Lung (tissue), 12 donors: ENCODE results near the gene DLST. TPM values are rescaled to one million over a fixed set of nuclear protein-coding genes. Genes with fewer than 3 reads are reported as not detected.
A peak's percentile ranks its signal among the peaks of the same experiment; 100 is the strongest.

Source experiments
- ATAC-seq: fragments of 200-7000 bp; cut with Tn5 transposase; one replicate; pipeline ENCODE4 v1.9.1; 2020; ENCODE audit warnings: moderate number of reproducible peaks; ENCODE audit not compliant: insufficient read depth, low FRiP score
- DNase-seq, 3 donors: peaks; one replicate each; pipeline ENCODE4 v3.0.0-alpha.2; 2013 to 2017
- H3K27ac ChIP-seq, 2 donors: one replicate each; pipeline ENCODE4 v1.5.1; 2013; ENCODE audit warnings: mild to moderate bottlenecking in 2 of 2, moderate library complexity in 2 of 2, control low read depth in 1 of 2, inconsistent platforms in 1 of 2, low read depth in 1 of 2, low read length in 1 of 2
- H3K27me3 ChIP-seq, 3 donors: one replicate each; pipeline ENCODE4 v1.5.1; 2013; ENCODE audit warnings: low read length in 2 of 3; ENCODE audit not compliant: control insufficient read depth in 3 of 3, insufficient read depth in 3 of 3
- H3K36me3 ChIP-seq, 4 donors: one replicate each; pipeline ENCODE4 v1.5.1; 2013; ENCODE audit warnings: low read length in 4 of 4, mild to moderate bottlenecking in 1 of 4, moderate library complexity in 1 of 4; ENCODE audit not compliant: control insufficient read depth in 4 of 4, insufficient read depth in 4 of 4
- H3K4me1 ChIP-seq, 5 donors: one replicate each; pipeline ENCODE4 v1.5.1; 2013; ENCODE audit warnings: low read length in 5 of 5, mild to moderate bottlenecking in 2 of 5, moderate library complexity in 1 of 5; ENCODE audit not compliant: control insufficient read depth in 5 of 5, insufficient read depth in 5 of 5
- H3K4me3 ChIP-seq: one replicate; pipeline ENCODE4 v1.5.1; 2013; ENCODE audit warnings: mild to moderate bottlenecking, control low read depth, moderate library complexity
- H3K9ac ChIP-seq, 2 donors: one replicate each; pipeline ENCODE4 v1.5.1; 2013; ENCODE audit warnings: low read length in 2 of 2, control low read depth in 1 of 2; ENCODE audit not compliant: insufficient read depth in 1 of 2
- H3K9me3 ChIP-seq, 4 donors: one replicate each; pipeline ENCODE4 v1.5.1; 2013; ENCODE audit warnings: low read length in 3 of 4, mild to moderate bottlenecking in 1 of 4, moderate library complexity in 1 of 4; ENCODE audit not compliant: control insufficient read depth in 4 of 4, insufficient read depth in 3 of 4
- CTCF ChIP-seq: IDR thresholded peaks from 2 replicates; pipeline ENCODE4 v1.5.1; 2012; ENCODE audit warnings: mild to moderate bottlenecking; ENCODE audit errors: control extremely low read depth, extremely low read depth
- WGBS, 2 donors: extraction: QIAGEN DNeasy Blood & Tissue Kit; methylation state at CpG; one replicate each; pipeline ENCODE4 v1.1.7; 2013; 5-methylcytosine and 5-hydroxymethylcytosine counted together
- polyA plus RNA-seq, 2 donors: library from polyadenylated mRNA; stranded (reverse); fragments of 200-250 nt; gene quantifications; one replicate each; pipeline ENCODE4 v1.2.1, GENCODE V29; 2013
- total RNA-seq, 2 donors: library from RNA; depleted of rRNA in 1 of 2; stranded (reverse); fragments of >200 nt in 1 of 2; gene quantifications; one replicate each; pipeline ENCODE4 v1.2.1, GENCODE V29; 2014 to 2021
- donor health status: control.
- donor health status: control.
- donor health status: Bipolar disorder and iron deficiency.
- donor health status: healthy.
- donor health status: DM: yes; HTN: yes; CAD: no.

DLST gene
- total and polyA plus RNA-seq, 4 donors = 37.3 to 79.1 (median 69.5) TPM

DNA sequence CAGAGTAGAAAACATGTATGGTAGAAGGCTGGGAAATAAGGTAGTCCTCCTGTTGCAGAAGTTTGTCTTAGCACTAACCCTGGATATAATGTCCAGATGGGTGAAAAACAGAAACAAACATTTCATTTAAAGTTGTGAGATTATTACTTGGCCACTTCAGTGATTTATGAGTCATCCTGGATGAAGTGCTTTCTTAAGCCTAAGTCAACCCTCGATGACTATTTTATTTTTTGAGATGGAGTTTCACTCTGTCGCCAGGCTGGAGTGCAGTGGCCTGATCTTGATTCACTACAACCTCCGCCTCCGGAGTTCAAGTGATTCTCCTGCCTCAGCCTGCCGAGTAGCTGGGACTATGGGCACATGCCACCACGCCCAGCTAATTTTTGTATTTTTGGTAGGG, 10.2 kb downstream of the DLST start:
- WGBS, 2 donors = 65 to 84% methylated on average over 6 of the region's 6 CpGs
- ATAC-seq (peak; percentile 41), DNase-seq (no peak)
- no peaks in the 10 kb centered on the region for H3K9me3 ChIP-seq
- H3K9ac ChIP-seq = no peak overlapping the region
- no peaks in the 10 kb centered on the region for H3K27me3 ChIP-seq
- TF ChIP-seq CTCF = no peak
- H3K4me3 ChIP-seq = no peak overlapping the region
- peaks cover 0 to 7% (median 0%) of the 10 kb centered on the region in 5 donors for H3K4me1 ChIP-seq
- H3K36me3 ChIP-seq = peaks cover 27 to 52% (median 47%) of the 10 kb centered on the region in 4 donors
- H3K27ac ChIP-seq = no peak overlapping the region

DNA sequence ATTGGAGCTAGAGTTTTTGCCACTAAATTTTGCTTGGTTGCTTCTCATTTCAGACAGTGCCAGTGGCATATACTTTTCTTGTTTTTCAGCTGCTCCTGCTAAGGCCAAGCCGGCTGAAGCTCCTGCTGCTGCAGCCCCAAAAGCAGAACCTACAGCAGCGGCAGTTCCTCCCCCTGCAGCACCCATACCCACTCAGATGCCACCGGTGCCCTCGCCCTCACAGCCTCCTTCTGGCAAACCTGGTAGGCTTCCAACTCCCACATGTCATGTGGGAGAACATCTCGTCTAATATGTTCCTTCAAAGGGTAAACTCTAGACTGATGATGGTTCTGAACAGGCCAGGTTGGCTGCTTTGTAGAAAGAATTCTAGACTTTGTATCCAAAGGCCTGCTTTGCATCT, 11.0 kb downstream of the DLST start:
- H3K36me3 ChIP-seq = peaks cover 29 to 61% (median 55%) of the 10 kb centered on the region in 4 donors
- peaks cover 0 to 11% (median 0%) of the 10 kb centered on the region in 5 donors for H3K4me1 ChIP-seq
- WGBS, 2 donors = 53 to 71% methylated on average over 5 of the region's 5 CpGs
- no peak for DNase-seq
- H3K27me3 ChIP-seq = no peaks in the 10 kb centered on the region
- no peak overlapping the region for H3K9ac ChIP-seq
- no peak for ATAC-seq
- no peak overlapping the region for H3K4me3 ChIP-seq
- H3K9me3 ChIP-seq = no peaks in the 10 kb centered on the region
- TF ChIP-seq CTCF = no peak
- peak overlapping the region in 1 of 2 donors; percentile 26 for H3K27ac ChIP-seq

- no peak for ATAC-seq
- 31 to 77% methylated on average over 4 of the region's 4 CpGs for WGBS, 2 donors
These were observed 11.9 kb downstream of the DLST start for GRCh38 chr14:74893614-74894091.

More at GRCh38 chr14:74893614-74894091, 11.9 kb downstream of the DLST start:
- peaks cover 0 to 5% (median 0%) of the 10 kb centered on the region in 5 donors for H3K4me1 ChIP-seq
- no peaks in the 10 kb centered on the region for H3K27me3 ChIP-seq
- H3K9ac ChIP-seq = no peak overlapping the region
- DNase-seq = no peak
- H3K36me3 ChIP-seq = peaks cover 37 to 68% (median 62%) of the 10 kb centered on the region in 4 donors
- H3K9me3 ChIP-seq = no peaks in the 10 kb centered on the region
- no peak overlapping the region for H3K27ac ChIP-seq
- no peak for TF ChIP-seq CTCF
- no peak overlapping the region for H3K4me3 ChIP-seq
